Smooth muscle cell (in vitro differentiated cells): ENCODE data around the gene KLHL1. TPM values are rescaled to one million over a fixed set of nuclear protein-coding genes. Genes with fewer than 3 reads are reported as not detected.

Source experiments
- DNase-seq: peaks from one replicate; lab custom pipeline; 2025; ENCODE audit not compliant: unreplicated experiment; lab: John Stamatoyannopoulos, UW
- H2AFZ ChIP-seq: fragments of 200-600 bp; sonication (generic); 2 replicates; pipeline ENCODE4 v1.6.0; 2016; ENCODE audit warnings: antibody characterized with exemption, low read depth, mild to moderate bottlenecking
- H3F3A ChIP-seq: fragments of 200-600 bp; sonication (generic); 2 replicates; pipeline ENCODE4 v1.6.0; 2017; ENCODE audit warnings: antibody characterized with exemption, low read depth
- H3K27ac ChIP-seq: fragments of 200-600 bp; sonication (generic); 2 replicates; pipeline ENCODE4 v1.5.1; 2016; ENCODE audit warnings: low read depth, mild to moderate bottlenecking
- H3K27me3 ChIP-seq: fragments of 200-600 bp; sonication (generic); 2 replicates; pipeline ENCODE4 v1.6.1; 2016; ENCODE audit warnings: low read depth, mild to moderate bottlenecking
- H3K36me3 ChIP-seq: fragments of 200-600 bp; sonication (generic); 2 replicates; pipeline ENCODE4 v1.5.1; 2016; ENCODE audit warnings: low read depth
- H3K4me1 ChIP-seq: fragments of 200-600 bp; sonication (generic); 2 replicates; pipeline ENCODE4 v1.5.1; 2016; ENCODE audit warnings: low read depth
- H3K4me2 ChIP-seq: fragments of 200-600 bp; sonication (generic); 2 replicates; pipeline ENCODE4 v1.6.0; 2016; ENCODE audit warnings: mild to moderate bottlenecking
- H3K4me3 ChIP-seq: fragments of 200-600 bp; sonication (generic); 2 replicates; pipeline ENCODE4 v1.5.1; 2016; ENCODE audit warnings: mild to moderate bottlenecking
- H3K79me2 ChIP-seq: fragments of 200-600 bp; sonication (generic); 2 replicates; pipeline ENCODE4 v1.6.0; 2016; ENCODE audit warnings: low read depth, mild to moderate bottlenecking
- H3K9ac ChIP-seq: fragments of 200-600 bp; sonication (generic); 2 replicates; pipeline ENCODE4 v1.6.0; 2016; ENCODE audit warnings: low read depth
- H3K9me3 ChIP-seq: fragments of 200-600 bp; sonication (generic); replicated peaks from 2 replicates; pipeline ENCODE4 v1.5.1; 2016; ENCODE audit warnings: low read depth
- H4K20me1 ChIP-seq: fragments of 200-600 bp; sonication (generic); 2 replicates; pipeline ENCODE4 v1.6.0; 2016; ENCODE audit warnings: low read depth
- CTCF ChIP-seq: fragments of 200-600 bp; sonication (generic); IDR thresholded peaks from 2 replicates; pipeline ENCODE4 v1.5.1; 2017; ENCODE audit warnings: borderline replicate concordance, mild to moderate bottlenecking, antibody characterized with exemption; ENCODE audit not compliant: insufficient read depth, poor library complexity, severe bottlenecking
- WGBS: methylation state at CpG from one replicate; pipeline ENCODE4 v1.1.7; 2016; ENCODE audit warnings: low lambda C conversion rate; 5-methylcytosine and 5-hydroxymethylcytosine counted together
- polyA plus RNA-seq: library from polyadenylated mRNA; unstranded; fragments of >200 nt; fragmentation: Nextera tagmentation; extraction: Ambion mirVana; gene quantifications from 2 replicates; pipeline ENCODE4 v1.2.1, GENCODE V29; 2016
- total RNA-seq: library from RNA; depleted of rRNA; stranded (reverse); fragments of >200 nt; gene quantifications from 2 replicates; pipeline ENCODE4 v1.2.3, GENCODE V29; 2014

The KLHL1 gene
- total and polyA plus RNA-seq, 2 experiments from 2014 or later, result not detected

- Histone ChIP-seq H3F3A (no peaks in the 10 kb centered on the region), H3K79me2 (no peaks in the 10 kb centered on the region), H3K9ac (no peak overlapping the region), H3K27me3 (no peaks in the 10 kb centered on the region), H3K4me2 (no peak overlapping the region), H3K4me1 (no peaks in the 10 kb centered on the region), H2AFZ (no peak overlapping the region), H3K9me3 (no peaks in the 10 kb centered on the region), H3K27ac (no peak overlapping the region), H4K20me1 (no peaks in the 10 kb centered on the region), H3K36me3 (no peaks in the 10 kb centered on the region), H3K4me3 (no peak overlapping the region)
- no peak for DNase-seq
- WGBS, result 89% methylated on average over 4 of the region's 4 CpGs
- TF ChIP-seq CTCF, result no peak
Measured at GRCh38 chr13:69751259-69751658, 357.0 kb downstream of the KLHL1 start.

DNA sequence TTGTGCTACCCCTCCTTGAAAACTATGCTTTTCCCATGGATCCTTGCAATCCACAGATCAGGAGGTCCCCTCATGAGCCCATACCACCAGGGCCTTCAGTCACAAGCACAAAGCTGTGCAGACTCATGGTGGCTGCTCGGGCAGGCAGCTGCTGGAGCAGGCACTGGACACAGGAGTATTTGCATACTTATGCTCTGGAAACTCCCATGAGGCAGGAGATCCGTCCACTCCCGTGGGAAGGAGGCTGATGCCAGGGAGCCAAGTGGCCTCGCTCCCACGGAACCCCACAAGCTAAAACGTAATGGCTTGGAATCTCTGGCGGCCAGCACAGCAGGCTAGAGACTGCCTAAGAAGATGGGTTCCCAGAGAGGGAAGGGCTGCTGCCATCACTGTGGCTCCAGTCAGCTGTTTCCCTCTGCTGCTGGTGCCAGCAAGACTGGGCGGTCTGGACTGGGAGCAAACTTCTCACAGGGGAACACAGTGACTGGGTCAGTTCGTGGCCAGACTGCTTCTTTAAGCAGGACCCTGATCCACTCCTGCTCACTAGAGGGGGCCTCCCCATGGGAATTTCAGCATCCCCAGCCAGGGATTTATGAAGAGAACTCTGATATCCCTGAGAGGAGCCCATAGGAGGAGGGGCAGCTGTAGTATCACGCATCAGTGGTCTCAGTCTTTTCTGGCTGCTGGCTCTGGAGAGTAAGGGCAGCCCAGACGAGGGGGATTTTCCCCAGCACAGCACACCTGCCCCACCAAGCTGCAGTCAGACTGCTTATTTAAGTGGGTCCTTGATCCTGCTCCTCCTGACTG lies 370.9 kb downstream of the KLHL1 start:
- no peak overlapping the region for H3K9ac ChIP-seq
- H3K4me1 ChIP-seq, result no peaks in the 10 kb centered on the region
- no peaks in the 10 kb centered on the region for H3K36me3 ChIP-seq
- no peak overlapping the region for H3K27ac ChIP-seq
- no peak overlapping the region for H2AFZ ChIP-seq
- no peak overlapping the region for H3K4me2 ChIP-seq
- H3K27me3 ChIP-seq, result no peaks in the 10 kb centered on the region
- no peaks in the 10 kb centered on the region for H3F3A ChIP-seq
- H4K20me1 ChIP-seq, result no peaks in the 10 kb centered on the region
- WGBS, result 89% methylated on average over 11 of the region's 11 CpGs
- H3K79me2 ChIP-seq, result no peaks in the 10 kb centered on the region
- no peaks in the 10 kb centered on the region for H3K9me3 ChIP-seq
- no peak for DNase-seq
- TF ChIP-seq CTCF, result no peak
- H3K4me3 ChIP-seq, result no peak overlapping the region

DNA sequence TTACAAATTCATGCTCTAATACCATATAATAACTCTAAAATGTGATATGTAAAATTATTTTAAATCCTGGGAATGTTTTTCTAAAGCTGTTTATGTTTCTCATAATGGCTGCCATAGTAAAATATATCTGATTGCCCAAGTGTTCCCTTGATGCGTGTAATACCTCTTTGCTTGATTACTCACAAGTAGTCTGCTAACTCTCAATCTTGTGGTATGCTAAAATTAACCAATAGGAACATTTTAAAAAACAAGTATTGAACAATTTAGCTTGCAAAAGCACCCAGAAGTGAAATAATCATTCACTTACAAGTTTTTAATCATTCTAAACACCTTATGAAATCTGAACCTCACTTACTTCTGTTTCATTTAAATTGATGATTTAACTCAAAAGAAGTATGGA lies 386.6 kb downstream of the KLHL1 start:
- DNase-seq, result no peak
- Histone ChIP-seq H3K36me3 (no peaks in the 10 kb centered on the region), H4K20me1 (no peaks in the 10 kb centered on the region), H3K4me3 (no peak overlapping the region), H3K4me2 (no peak overlapping the region), H3K4me1 (no peaks in the 10 kb centered on the region), H3K79me2 (no peaks in the 10 kb centered on the region), H3F3A (no peaks in the 10 kb centered on the region), H3K9me3 (no peaks in the 10 kb centered on the region), H2AFZ (no peak overlapping the region), H3K27me3 (no peaks in the 10 kb centered on the region), H3K9ac (no peak overlapping the region), H3K27ac (no peak overlapping the region)
- TF ChIP-seq CTCF, result no peak
- 86% methylated on average over 1 of the region's 1 CpG for WGBS
